ENCODE results near the gene OS9.

OS9 gene

GRCh38 chr12:57754411-57755193 is 60.7 kb downstream of the OS9 start, which contains the start of gene MARCHF9:
TSS of gene MARCHF9 (plus strand) at chr12:57755103. CDS start at chr12:57755529, 426 bp downstream.
- DNase-seq, result no peak

DNA sequence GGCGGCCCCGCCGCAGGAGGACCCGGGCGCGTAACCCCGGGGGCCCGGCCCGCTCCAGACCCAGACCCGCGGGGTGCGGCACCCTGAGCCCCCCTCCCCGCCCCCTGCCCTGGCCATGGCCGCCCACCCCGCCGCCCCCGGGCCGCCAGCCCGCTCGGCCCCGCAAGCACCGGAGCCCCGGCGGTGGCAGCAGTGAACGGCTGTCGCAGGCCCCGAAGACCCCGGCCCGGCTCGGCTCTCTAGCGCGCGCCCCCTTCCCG is 61.2 kb downstream of the OS9 start:
- no peak for DNase-seq

DNA sequence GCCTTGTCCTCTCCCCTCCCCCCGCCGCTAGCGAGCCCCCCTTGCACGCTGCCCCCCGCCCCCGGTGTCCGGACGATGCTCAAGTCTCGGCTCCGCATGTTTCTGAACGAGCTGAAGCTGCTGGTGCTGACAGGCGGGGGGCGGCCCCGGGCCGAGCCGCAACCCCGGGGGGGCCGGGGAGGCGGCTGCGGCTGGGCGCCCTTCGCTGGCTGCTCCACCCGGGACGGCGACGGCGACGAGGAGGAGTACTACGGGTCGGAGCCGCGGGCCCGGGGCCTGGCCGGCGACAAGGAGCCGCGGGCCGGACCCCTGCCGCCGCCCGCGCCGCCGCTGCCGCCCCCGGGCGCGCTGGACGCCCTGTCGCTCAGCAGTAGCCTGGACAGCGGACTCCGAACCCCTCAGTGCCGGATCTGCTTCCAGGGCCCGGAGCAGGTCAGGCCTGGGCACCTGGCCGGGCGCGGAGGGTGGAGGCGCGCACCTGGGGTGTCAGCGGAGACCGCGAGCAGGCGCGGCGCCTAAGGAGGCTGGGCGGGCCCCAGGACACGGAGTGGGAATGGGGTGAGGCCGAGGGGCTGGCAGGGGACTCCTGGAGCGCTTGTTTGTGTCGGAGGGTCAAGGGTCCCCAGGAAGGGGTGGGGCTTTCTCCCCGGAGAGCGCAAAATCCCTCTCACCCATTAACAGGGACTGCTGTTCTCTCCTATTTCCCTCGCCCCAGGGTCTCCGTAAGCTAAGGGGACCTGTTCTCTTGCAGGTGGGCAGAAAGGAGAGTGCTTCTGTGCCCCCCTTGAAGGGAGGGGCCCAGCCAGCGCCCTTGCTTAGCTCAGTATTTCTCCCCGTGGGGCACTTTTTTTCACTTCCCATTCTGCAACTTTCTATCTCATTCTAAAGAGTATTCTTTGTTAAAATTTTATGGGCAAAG is 61.8 kb downstream of the OS9 start:
- DNase-seq, result no peak

GRCh38 chr12:57756406-57757341 is 62.7 kb downstream of the OS9 start:
- DNase-seq, result no peak

DNA sequence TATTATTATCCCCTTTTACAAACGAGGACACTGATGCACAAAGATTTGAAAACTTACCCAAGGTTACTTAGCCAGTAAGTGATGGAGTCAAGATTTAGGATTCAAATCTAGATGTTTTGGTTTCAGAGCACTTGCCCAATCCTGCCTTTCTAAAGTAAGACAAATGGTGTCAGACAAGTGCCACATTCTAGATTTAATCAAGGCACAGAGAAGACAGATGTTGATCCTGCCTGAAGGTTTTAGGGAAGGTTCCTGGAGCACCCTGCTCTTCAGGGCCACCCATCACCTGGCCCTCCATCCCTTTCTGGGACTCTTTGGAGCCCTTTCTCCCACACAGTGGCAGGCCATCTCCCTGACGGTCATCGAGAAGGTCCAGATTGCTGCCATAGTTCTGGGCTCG is 63.8 kb downstream of the OS9 start:
- no peak for DNase-seq

GRCh38 chr12:57758552-57759359 is 64.8 kb downstream of the OS9 start:
- DNase-seq, result no peak

DNA sequence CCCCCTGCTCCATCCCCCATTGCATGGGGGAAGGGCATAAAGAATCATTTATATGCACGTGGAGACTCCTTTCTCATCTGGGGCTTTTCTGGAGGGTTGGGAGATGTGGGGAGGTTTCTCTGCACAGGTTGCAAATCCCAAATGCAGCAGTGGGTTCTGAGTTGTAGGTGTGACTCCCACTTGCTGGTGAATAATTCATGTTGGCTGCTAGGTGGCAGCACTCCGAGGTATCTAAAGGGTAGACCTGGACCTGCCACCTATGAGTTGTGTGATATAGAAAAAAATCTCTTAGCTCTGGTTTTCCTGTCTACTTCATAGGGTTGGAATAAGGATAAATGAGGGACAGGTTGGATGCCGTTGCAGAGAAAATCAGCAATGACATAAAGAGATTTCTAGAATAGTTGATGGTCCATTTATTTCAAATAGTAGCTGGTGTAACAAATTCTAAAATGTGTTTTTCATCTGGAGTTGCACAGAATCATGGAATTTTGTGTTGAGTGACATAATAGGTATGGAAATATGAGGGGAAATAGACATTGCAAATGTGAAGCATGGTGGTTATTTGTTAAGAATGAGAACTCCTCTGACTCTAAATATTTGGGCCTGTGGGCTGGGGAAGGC is 65.5 kb downstream of the OS9 start:
- no peak for DNase-seq

DNA sequence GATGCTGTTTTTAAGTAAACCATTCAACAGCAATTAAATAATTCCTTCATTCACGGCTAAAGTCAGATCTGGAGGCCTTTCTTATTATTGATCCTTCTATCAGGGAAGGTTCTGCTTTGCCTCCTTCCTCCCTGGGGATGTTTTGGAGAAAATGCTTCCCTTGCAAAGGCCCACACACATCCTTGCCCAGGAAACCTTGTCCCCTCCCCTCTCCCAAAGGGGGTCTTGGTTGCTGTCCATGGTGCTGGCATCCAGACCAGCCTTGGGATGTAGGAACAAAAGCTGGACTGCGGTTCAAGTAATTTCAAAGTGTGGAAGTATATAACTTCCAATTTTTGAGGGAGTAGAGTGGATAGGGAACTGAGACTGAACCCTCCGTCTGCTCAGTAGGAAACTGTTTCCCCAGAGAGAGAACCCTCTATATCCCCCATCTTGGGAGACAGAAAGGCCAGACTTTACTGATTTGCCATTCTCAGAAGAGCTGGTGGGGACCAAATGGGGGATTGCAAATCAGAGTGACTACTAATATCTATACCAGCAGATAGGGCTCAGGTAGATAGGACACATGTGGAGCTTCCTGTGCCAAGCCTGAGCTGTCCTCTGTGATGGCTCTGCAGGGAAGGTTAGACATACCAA is 66.5 kb downstream of the OS9 start:
- DNase-seq, result no peak

DNA sequence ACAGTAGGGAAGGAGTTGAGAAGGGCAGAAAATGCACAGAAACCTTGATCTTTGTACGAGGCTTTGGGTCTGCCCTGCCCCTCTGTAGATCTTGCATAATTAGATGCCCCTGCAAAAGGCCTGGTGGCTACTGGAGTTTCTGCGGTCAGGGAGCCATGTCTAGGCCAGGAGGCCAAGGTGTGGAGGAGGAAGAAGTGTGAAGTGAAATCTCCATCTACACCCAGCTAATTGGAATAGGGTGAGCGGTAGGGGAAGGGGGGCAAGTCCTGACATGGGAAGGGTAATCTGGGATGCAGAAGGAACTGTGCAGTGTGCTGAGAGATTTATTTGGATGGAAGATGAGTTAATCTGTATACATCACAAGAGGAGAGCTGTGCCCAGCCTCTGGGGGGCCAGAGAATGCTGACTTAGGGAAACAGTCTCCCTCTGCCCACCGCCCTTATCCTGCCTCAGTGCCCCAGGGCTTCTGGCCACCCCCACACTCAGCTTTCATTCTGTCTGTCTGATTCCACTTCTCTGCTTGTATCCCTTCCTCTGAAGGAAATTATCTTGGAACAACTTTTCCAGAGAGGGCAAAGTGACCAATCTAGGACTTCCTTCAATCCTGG is 67.6 kb downstream of the OS9 start:
- no peak for DNase-seq

DNA sequence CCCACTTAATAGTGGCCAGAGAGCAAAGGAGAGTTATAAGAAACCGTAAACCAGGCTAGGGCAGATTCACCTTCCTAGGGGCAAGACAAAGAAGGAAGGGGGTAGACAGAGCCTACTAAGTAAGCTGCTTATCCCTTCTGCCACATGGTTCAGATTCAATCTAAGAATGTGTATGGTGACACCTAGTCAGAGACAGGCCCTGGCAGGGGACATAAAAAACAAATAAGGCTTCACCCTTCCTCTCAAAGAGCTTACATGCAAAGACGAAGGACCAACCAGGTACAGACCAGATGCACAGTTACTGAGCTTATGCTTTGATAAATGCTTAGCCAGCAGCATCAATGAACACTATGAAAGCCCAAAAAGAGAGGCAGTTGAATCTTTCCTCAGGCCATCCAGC is 68.5 kb downstream of the OS9 start:
- DNase-seq, result no peak

DNA sequence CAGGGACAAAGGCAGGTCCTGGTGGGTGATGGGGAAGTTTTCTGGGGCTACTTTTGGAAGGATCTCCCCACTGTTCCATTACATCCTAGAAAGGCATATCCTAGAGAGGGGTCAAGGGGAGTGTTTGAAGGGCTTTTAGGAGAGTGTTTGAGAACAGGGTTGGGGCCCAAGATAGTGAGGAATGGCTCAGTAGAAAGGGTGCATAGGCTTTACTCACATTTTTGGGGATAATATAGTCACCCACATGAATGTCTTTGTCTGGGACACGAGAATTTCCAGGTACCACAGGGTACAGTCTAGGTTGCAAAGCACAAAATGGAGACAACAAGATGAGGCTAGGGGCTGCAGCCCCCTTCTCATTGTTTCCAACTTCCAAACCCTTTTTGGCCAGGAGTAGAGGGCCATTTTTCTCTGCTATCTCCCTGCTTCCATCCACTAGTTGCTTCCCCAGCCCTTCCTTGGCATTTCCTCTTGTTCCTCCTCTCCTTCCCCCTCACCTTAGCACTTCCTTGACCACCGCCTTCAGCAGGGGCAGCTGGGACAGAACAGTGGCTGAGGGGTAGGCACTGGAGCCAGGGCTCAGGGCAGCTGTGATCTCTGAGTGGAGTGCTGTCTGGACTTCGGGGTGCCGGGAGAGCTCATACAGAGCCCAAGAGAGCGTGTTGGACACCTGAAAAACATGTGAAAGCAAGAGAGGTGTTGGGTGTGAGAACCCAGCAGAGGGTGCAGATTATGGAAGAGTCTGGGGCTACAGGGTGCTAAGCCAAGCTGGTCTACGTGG is 70.1 kb downstream of the OS9 start:
- DNase-seq, result no peak

DNA sequence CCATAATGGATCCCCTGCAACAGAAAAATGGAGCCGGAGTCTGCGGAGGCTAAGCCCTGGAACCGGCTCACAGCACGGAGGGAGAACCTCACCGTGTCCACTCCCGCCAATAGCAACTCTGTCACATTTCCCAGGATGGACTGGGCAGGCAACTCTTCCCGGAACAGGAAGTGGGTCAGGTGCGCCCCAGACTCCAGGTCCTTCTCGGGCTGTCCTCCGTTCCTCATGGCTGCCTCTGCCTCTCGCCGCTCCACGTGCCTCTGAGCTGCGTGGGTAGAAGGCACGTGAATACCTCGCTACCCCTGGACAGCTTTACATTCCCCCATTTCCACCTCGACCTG is 70.7 kb downstream of the OS9 start:
- no peak for DNase-seq

DNA sequence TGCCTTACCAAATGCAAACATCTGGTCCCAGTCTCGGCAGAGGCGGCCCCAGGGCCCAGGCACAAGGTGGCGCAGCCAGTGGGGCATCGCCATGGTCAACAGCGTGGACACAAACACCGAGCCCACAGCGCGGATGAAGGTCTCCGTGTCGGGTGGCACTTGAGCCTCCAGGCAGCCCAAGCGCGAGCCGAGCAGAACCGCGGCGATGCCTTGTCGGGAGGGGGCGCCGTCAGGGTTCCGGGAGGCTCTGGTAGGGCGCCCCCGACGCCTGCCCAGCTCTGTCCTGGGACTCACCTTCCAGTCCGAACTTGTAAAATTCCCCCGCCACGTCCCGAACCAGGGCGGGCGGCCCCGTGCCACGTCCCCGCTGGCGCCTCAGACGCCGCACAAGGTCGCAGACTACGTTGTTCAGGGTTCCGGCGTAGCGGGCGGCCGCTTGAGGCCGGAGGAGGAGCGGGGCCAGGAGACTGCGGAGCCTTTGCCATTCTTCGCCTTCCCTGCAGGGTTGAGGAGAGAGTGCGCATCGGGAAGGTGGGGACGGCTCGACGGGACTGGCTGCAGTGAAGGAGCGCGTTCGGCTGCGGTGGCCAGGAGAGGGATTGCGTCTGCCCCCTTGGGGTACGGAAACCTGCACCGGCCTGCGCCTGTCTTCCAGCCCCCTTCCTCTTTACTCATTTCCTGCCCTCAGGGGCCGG is 71.2 kb downstream of the OS9 start:
- no peak for DNase-seq

- no peak for DNase-seq
Measured at GRCh38 chr12:57765698-57766463, 71.9 kb downstream of the OS9 start.

DNA sequence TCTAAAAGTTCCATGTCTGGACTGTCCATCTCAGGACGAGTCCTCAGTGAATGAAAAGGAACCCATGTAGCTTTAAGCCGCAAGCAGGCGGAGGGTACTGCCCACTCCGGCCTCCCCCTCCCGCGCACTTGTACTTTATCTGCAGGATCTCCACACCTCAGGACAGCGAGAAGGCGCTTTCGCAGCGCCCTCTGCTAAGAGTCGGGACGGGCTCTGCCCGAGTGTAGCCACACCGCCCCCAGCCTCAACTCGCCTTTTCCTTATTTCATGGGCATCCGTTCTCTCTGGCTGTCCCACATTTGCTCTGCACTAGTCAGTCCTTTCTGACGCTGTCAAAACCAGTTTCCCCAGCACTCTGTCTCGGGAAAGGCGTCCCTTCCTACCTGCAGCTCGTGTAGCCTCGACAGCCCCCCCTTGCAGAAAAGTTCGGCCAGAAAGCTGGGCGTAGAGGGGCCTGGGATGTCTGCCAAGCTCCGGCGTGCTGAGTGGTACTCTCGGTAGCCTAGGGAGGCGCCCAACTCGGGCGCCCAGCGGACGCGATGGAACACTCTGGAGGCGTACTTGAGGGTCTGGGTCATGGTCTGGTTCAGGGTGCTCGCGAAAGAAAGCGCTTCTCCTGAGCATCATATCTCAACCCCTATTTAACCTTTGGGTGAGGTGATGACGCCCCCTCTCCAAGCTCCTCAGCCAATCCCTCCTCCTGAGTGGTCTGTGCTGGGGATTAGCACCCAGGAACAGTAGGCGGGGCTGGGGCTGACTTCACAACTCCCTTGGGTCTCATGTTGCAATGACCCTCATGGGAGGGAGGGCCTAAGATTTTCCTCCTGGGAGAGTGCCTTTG is 72.8 kb downstream of the OS9 start, which contains the start of gene CYP27B1:
Gene CYP27B1, minus strand, starts transcription at position 615 of the 841 bp plus-strand sequence. Its CDS starts 37 bp downstream, at position 578.
- DNase-seq, result no peak

- DNase-seq, result no peak
Measured at GRCh38 chr12:57767305-57767698, 73.4 kb downstream of the OS9 start.

DNA sequence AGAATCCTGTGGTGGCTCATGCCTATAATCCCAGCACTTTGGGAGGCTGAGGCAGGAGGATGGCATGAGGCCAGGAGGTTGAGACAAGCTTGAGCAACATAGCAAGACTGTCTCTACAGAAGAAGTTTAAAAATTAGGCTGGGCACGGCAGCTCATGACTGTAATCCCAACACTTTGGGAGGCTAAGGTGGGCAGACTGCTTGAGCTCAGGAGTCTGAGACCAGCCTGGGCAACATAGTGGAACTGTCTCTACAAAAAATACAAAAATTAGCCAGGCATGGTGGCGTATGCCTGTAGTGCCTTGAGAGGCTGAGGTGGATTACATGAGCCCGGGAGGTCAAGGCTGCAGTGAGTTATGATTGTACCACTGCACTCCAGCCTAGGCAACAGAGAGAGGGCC is 73.9 kb downstream of the OS9 start:
- DNase-seq, result no peak

DNA sequence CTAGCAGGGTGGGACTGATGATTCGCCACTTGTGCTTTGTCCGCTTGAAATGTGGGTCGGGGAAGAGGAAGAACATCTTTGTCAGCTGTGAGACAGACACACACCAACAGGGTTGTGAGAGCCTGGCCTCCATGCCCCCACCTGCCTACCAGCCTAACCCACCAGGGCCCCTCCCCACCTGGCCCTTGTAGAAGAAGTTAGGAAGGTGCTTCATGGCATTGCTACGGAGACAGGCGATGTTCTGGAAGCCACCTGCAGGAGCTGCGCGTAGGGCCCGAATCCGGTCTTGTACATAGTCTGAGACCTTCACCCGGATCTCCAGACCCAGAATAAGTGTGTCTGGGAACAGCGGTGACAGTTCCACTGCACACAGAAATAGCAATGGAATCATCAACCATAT is 75.7 kb downstream of the OS9 start:
- no peak for DNase-seq
